ENCODE measurements around the gene CEP83.

GRCh38 chr12:94322346-94322745, 137.3 kb downstream of the CEP83 start:
- TF ChIP-seq CTCF (IDR thresholded peaks at IDR 0.05; ENCODE audit: insufficient read depth, low read length, poor library complexity, severe bottlenecking): no peak
- no peak for TF ChIP-seq EZH2phosphoT487 (conservative IDR thresholded peaks at IDR 0.05; ENCODE audit: low read length)
